Measurements from ENCODE around the gene SORBS2. TPM values are rescaled to one million over a fixed set of nuclear protein-coding genes. Genes with fewer than 3 reads are reported as not detected.

The SORBS2 gene
- total RNA-seq, 1 donor from 2014 or later: 60.4 TPM

GRCh38 chr4:185585211-185585610, 226.8 kb downstream of the SORBS2 start:
- DNase-seq (ENCODE audit: extremely low spot score in 2 of 2): no peak
- H3K9me3 ChIP-seq: no peaks in the 10 kb centered on the region
- intact Hi-C loops (cut with DNase I): loop anchor here (10.0 kb wide), 1 partner anchor 190 kb away; the partner anchor contains the start of genes ANKRD37 and LRP2BP
- no peaks in the 10 kb centered on the region for H3K27me3 ChIP-seq
- H3K27ac ChIP-seq: no peak overlapping the region
- H3K4me3 ChIP-seq: no peak overlapping the region
- no peaks in the 10 kb centered on the region for H3K4me1 ChIP-seq
- H3K36me3 ChIP-seq: no peaks in the 10 kb centered on the region
- TF ChIP-seq POLR2AphosphoS5 (IDR thresholded peaks at IDR 0.05; ENCODE audit: insufficient read depth in 1 of 2, low read depth in 1 of 2) (no peak), CTCF (IDR thresholded peaks at IDR 0.05) (no peak), POLR2A (IDR thresholded peaks at IDR 0.05) (no peak)

- no peak for DNase-seq (ENCODE audit: extremely low spot score in 2 of 2)
- TF ChIP-seq CTCF (IDR thresholded peaks at IDR 0.05): no peak
- no peak for TF ChIP-seq POLR2AphosphoS5 (IDR thresholded peaks at IDR 0.05; ENCODE audit: insufficient read depth in 1 of 2, low read depth in 1 of 2)
- TF ChIP-seq POLR2A (IDR thresholded peaks at IDR 0.05): no peak
- H3K27ac ChIP-seq: no peak overlapping the region
- no peaks in the 10 kb centered on the region for H3K9me3 ChIP-seq
- no peak overlapping the region for H3K4me3 ChIP-seq
- intact Hi-C loops (cut with DNase I): loop anchor here (10.0 kb wide), 1 partner anchor 189 kb away; the partner anchor contains the start of genes ANKRD37 and LRP2BP
- no peaks in the 10 kb centered on the region for H3K36me3 ChIP-seq
- H3K27me3 ChIP-seq: no peaks in the 10 kb centered on the region
- H3K4me1 ChIP-seq: no peaks in the 10 kb centered on the region
Observed at GRCh38 chr4:185583813-185584212, 228.2 kb downstream of the SORBS2 start.

GRCh38 chr4:185582651-185583400, 229.2 kb downstream of the SORBS2 start:
- intact Hi-C loops (cut with DNase I): loop anchor here (10.0 kb wide), 1 partner anchor 188 kb away; the partner anchor contains the start of genes ANKRD37 and LRP2BP
- DNase-seq (ENCODE audit: extremely low spot score in 2 of 2): peak in 1 of 2 donors; percentile 56

GRCh38 chr4:185580699-185581098, 231.3 kb downstream of the SORBS2 start:
- Histone ChIP-seq H3K4me1 (no peaks in the 10 kb centered on the region), H3K36me3 (no peaks in the 10 kb centered on the region), H3K9me3 (no peaks in the 10 kb centered on the region), H3K27ac (no peak overlapping the region), H3K4me3 (no peak overlapping the region), H3K27me3 (no peaks in the 10 kb centered on the region)
- intact Hi-C loops (cut with DNase I): loop anchor here (10.0 kb wide), 1 partner anchor 186 kb away; the partner anchor contains the start of genes ANKRD37 and LRP2BP
- no peak for DNase-seq (ENCODE audit: extremely low spot score in 2 of 2)
- TF ChIP-seq POLR2AphosphoS5 (IDR thresholded peaks at IDR 0.05; ENCODE audit: insufficient read depth in 1 of 2, low read depth in 1 of 2) (no peak), CTCF (IDR thresholded peaks at IDR 0.05) (no peak), POLR2A (IDR thresholded peaks at IDR 0.05) (no peak)

More at GRCh38 chr4:185582651-185583400, 229.2 kb downstream of the SORBS2 start:
- Histone ChIP-seq H3K27me3 (no peaks in the 10 kb centered on the region), H3K4me1 (no peaks in the 10 kb centered on the region), H3K27ac (no peak overlapping the region), H3K36me3 (no peaks in the 10 kb centered on the region), H3K9me3 (no peaks in the 10 kb centered on the region), H3K4me3 (no peak overlapping the region)
- no peak for TF ChIP-seq POLR2A (IDR thresholded peaks at IDR 0.05)
- TF ChIP-seq POLR2AphosphoS5 (IDR thresholded peaks at IDR 0.05; ENCODE audit: insufficient read depth in 1 of 2, low read depth in 1 of 2): no peak
- no peak for TF ChIP-seq CTCF (IDR thresholded peaks at IDR 0.05)

GRCh38 chr4:185578284-185578683, 233.7 kb downstream of the SORBS2 start:
- no peaks in the 10 kb centered on the region for H3K9me3 ChIP-seq
- no peak overlapping the region for H3K4me3 ChIP-seq
- no peaks in the 10 kb centered on the region for H3K27me3 ChIP-seq
- H3K36me3 ChIP-seq: no peaks in the 10 kb centered on the region
- no peak for TF ChIP-seq POLR2AphosphoS5 (IDR thresholded peaks at IDR 0.05; ENCODE audit: insufficient read depth in 1 of 2, low read depth in 1 of 2)
- no peak for TF ChIP-seq CTCF (IDR thresholded peaks at IDR 0.05)
- no peak for TF ChIP-seq POLR2A (IDR thresholded peaks at IDR 0.05)
- H3K27ac ChIP-seq: no peak overlapping the region
- no peaks in the 10 kb centered on the region for H3K4me1 ChIP-seq
- intact Hi-C loops (cut with DNase I): no loop called here
- no peak for DNase-seq (ENCODE audit: extremely low spot score in 2 of 2)
